PC-9 (cell line): Measurements from ENCODE around the gene ANKRD35. TPM values are rescaled to one million over a fixed set of nuclear protein-coding genes. Genes with fewer than 3 reads are reported as not detected.

Source experiments
- BruUV-seq: library from RNA; stranded (reverse); fragments of 400-500 nt; replicated peaks from 2 replicates; lab custom pipeline; 2021; lab: Mats Ljungman, UMichigan
- CTCF ChIA-PET: fragments of 300-600 bp; sonication (Branson Sonifier 250); formaldehyde crosslinking; loops from one replicate; lab custom pipeline; 2022; ENCODE audit warnings: antibody characterized with exemption; lab: Charles Lee
- POLR2A ChIA-PET: fragments of 300-600 bp; sonication (Branson Sonifier 250); formaldehyde crosslinking; loops from one replicate; lab custom pipeline; 2022; ENCODE audit warnings: antibody characterized with exemption; ENCODE audit not compliant: unreplicated experiment; lab: Charles Lee
- DNase-seq, 2 experiments: peaks; one replicate each; pipeline versions ENCODE4 v3.0.0 to v3.0.0-alpha.2; 2015 to 2022; ENCODE audit warnings: mixed read lengths in 1 of 2
- H2AFZ ChIP-seq: fragments of 200-600 bp; sonication (generic); 2 replicates; pipeline ENCODE4 v1.8.1; 2017; ENCODE audit warnings: antibody characterized with exemption
- H3F3A ChIP-seq: fragments of 200-600 bp; sonication (generic); 2 replicates; pipeline ENCODE4 v1.8.1; 2017; ENCODE audit warnings: antibody characterized with exemption, mild to moderate bottlenecking, low read depth; ENCODE audit not compliant: insufficient read depth
- H3K27ac ChIP-seq: fragments of 200-600 bp; sonication (generic); 2 replicates; pipeline ENCODE4 v1.6.1; 2016; ENCODE audit warnings: mixed run types
- H3K27me3 ChIP-seq: fragments of 200-600 bp; sonication (generic); 2 replicates; pipeline ENCODE4 v1.6.1; 2016; ENCODE audit warnings: low read depth, mixed run types; ENCODE audit not compliant: insufficient read depth
- H3K36me3 ChIP-seq: fragments of 200-600 bp; sonication (generic); 2 replicates; pipeline ENCODE4 v1.6.1; 2016; ENCODE audit warnings: low read depth, mixed run types
- H3K4me1 ChIP-seq: fragments of 200-600 bp; sonication (generic); replicated peaks from 2 replicates; pipeline ENCODE4 v1.6.1; 2016; ENCODE audit warnings: mixed run types; ENCODE audit not compliant: insufficient read depth
- H3K4me2 ChIP-seq: fragments of 200-600 bp; sonication (generic); 2 replicates; pipeline ENCODE4 v1.6.1; 2017; ENCODE audit warnings: mixed run types
- H3K4me3 ChIP-seq: fragments of 200-600 bp; sonication (generic); 2 replicates; pipeline ENCODE4 v1.6.1; 2016; ENCODE audit warnings: mixed run types
- H3K79me2 ChIP-seq: fragments of 200-600 bp; sonication (generic); 2 replicates; pipeline ENCODE4 v1.6.1; 2017; ENCODE audit warnings: low read depth, mixed run types
- H3K9me2 ChIP-seq: fragments of 200-600 bp; sonication (generic); 2 replicates; pipeline ENCODE4 v1.8.1; 2017; ENCODE audit warnings: mild to moderate bottlenecking; ENCODE audit not compliant: insufficient read depth
- H3K9me3 ChIP-seq: fragments of 200-600 bp; sonication (generic); 2 replicates; pipeline ENCODE4 v1.8.1; 2016; ENCODE audit warnings: low read depth; ENCODE audit not compliant: insufficient read depth
- H4K20me1 ChIP-seq: fragments of 200-600 bp; sonication (generic); 2 replicates; pipeline ENCODE4 v1.8.1; 2017; ENCODE audit not compliant: insufficient read depth
- EZH2 ChIP-seq: fragments of 200-600 bp; sonication (generic); IDR thresholded peaks from 2 replicates; pipeline ENCODE4 v1.8.0; 2017; ENCODE audit warnings: antibody characterized with exemption, low read depth
- intact Hi-C: fragments of 100-400 bp; cut with micrococcal nuclease; formaldehyde crosslinking; loops from one replicate; pipeline ENCODE4 v1.10.0; 2022; ENCODE audit not compliant: unreplicated experiment
- total RNA-seq: library from RNA; stranded (reverse); gene quantifications from 2 replicates; pipeline ENCODE4 v1.2.3, GENCODE V29; 2021
- TF ChIP-seq, protein P1 (sequence below): fragments of 200-600 bp; sonication (generic); conservative IDR thresholded peaks from 2 replicates; pipeline ENCODE4 v1.6.1; 2017; ENCODE audit warnings: mixed run types, antibody characterized with exemption, mild to moderate bottlenecking, moderate library complexity

ANKRD35 gene
- total RNA-seq, 1 experiment from 2014 or later: 1.2 TPM

GRCh38 chr1:145891587-145892485 lies 6.2 kb upstream of the ANKRD35 start:
- Histone ChIP-seq H4K20me1 (no peaks in the 10 kb centered on the region), H3K36me3 (no peaks in the 10 kb centered on the region), H3K27ac (peak overlapping the region; percentile 65), H2AFZ (peak overlapping the region; percentile 28; the same call in 1 of the 2 replicates), H3K9me2 (no peaks in the 10 kb centered on the region), H3K79me2 (no peaks in the 10 kb centered on the region), H3F3A (peaks cover 35% of the 10 kb centered on the region), H3K4me1 (peaks cover 52% of the 10 kb centered on the region), H3K9me3 (no peaks in the 10 kb centered on the region), H3K27me3 (no peaks in the 10 kb centered on the region), H3K4me3 (peak overlapping the region; percentile 27; the same call in 1 of the 2 replicates), H3K4me2 (peak overlapping the region; percentile 69)
- intact Hi-C loops: loop anchor here (1.0 kb wide), 6 partner anchors 18 to 118 kb away; partner anchors contain the start of genes ITGA10, NUDT17 and PIAS3
- BruUV-seq: no TSS peak
- POLR2A ChIA-PET: interaction anchor here (0.5 to 1.6 kb wide), 9 partner anchors 32 to 119 kb away, joined by 3 to 19 read pairs (median 6); partner anchors contain the start of genes ANKRD34A, NUDT17, PIAS3 and POLR3C
- TF ChIP-seq, protein P1, sequence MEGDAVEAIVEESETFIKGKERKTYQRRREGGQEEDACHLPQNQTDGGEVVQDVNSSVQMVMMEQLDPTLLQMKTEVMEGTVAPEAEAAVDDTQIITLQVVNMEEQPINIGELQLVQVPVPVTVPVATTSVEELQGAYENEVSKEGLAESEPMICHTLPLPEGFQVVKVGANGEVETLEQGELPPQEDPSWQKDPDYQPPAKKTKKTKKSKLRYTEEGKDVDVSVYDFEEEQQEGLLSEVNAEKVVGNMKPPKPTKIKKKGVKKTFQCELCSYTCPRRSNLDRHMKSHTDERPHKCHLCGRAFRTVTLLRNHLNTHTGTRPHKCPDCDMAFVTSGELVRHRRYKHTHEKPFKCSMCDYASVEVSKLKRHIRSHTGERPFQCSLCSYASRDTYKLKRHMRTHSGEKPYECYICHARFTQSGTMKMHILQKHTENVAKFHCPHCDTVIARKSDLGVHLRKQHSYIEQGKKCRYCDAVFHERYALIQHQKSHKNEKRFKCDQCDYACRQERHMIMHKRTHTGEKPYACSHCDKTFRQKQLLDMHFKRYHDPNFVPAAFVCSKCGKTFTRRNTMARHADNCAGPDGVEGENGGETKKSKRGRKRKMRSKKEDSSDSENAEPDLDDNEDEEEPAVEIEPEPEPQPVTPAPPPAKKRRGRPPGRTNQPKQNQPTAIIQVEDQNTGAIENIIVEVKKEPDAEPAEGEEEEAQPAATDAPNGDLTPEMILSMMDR: peak; percentile 95
- TF ChIP-seq EZH2: no peak
- CTCF ChIA-PET: interaction anchor here (0.5 to 3.8 kb wide), 19 partner anchors 10 to 214 kb away, joined by 3 to 29 read pairs (median 4); partner anchors contain the start of genes ITGA10, LIX1L, NUDT17 and PEX11B
- peak; percentile 97 to 99 for DNase-seq

DNA sequence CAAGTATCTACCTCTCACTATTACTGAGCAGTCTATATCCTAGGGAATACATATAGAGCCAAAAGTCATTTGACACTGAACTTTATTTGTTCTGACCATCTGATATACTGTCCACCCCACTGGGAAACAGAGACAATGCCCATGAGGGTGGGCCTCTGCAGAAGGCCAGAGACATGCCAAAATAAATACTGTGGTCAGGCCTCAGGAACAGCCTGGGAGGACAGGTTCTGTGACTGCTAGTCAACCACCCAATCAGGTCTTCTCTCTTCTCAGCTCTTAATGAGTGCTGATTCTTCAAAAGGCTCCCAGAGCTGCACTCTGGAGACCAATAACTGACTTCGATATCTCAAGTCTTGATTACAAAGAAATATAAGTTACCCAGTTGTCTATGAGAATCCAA lies 5.5 kb upstream of the ANKRD35 start:
- POLR2A ChIA-PET: interaction anchor here (0.6 to 1.6 kb wide), 4 partner anchors 33 to 120 kb away, joined by 4 to 19 read pairs (median 7); partner anchors contain the start of genes NUDT17, PIAS3, POLR3C and RNF115

GRCh38 chr1:145889722-145890121 lies 4.1 kb upstream of the ANKRD35 start:
- ChIA-PET POLR2A (no interaction called here), CTCF (no interaction called here)
- peak overlapping the region; percentile 11; the same call in 1 of the 2 replicates for H3K4me2 ChIP-seq
- H3K27ac ChIP-seq: no peak overlapping the region
- TF ChIP-seq, protein P1: no peak
- TF ChIP-seq EZH2: no peak
- no peak overlapping the region for H2AFZ ChIP-seq
- H3K27me3 ChIP-seq: no peaks in the 10 kb centered on the region
- H3K36me3 ChIP-seq: no peaks in the 10 kb centered on the region
- no peaks in the 10 kb centered on the region for H3K9me3 ChIP-seq
- no peak overlapping the region for H3K4me3 ChIP-seq
- H4K20me1 ChIP-seq: no peaks in the 10 kb centered on the region
- H3K4me1 ChIP-seq: peaks cover 58% of the 10 kb centered on the region
- H3K9me2 ChIP-seq: no peaks in the 10 kb centered on the region
- no TSS peak for BruUV-seq
- DNase-seq: no peak
- intact Hi-C loops: no loop called here
- H3K79me2 ChIP-seq: no peaks in the 10 kb centered on the region
- H3F3A ChIP-seq: peaks cover 35% of the 10 kb centered on the region

More for the DNA sequence above, 5.5 kb upstream of the ANKRD35 start:
- Histone ChIP-seq H4K20me1 (no peaks in the 10 kb centered on the region), H3K9me2 (no peaks in the 10 kb centered on the region), H3K79me2 (no peaks in the 10 kb centered on the region), H3K4me3 (peak overlapping the region; percentile 27; the same call in 1 of the 2 replicates), H3F3A (peaks cover 35% of the 10 kb centered on the region), H2AFZ (peak overlapping the region; percentile 15; the same call in 1 of the 2 replicates), H3K27me3 (no peaks in the 10 kb centered on the region), H3K36me3 (no peaks in the 10 kb centered on the region), H3K27ac (peak overlapping the region; percentile 58), H3K4me1 (peaks cover 52% of the 10 kb centered on the region), H3K9me3 (no peaks in the 10 kb centered on the region), H3K4me2 (peak overlapping the region; percentile 69)
- CTCF ChIA-PET: interaction anchor here (0.5 to 3.8 kb wide), 15 partner anchors 10 to 213 kb away, joined by 3 to 29 read pairs (median 5); partner anchors contain the start of genes ITGA10, NUDT17, PIAS3 and RBM8A
- no TSS peak for BruUV-seq
- intact Hi-C loops: no loop called here
- no peak for TF ChIP-seq EZH2
- TF ChIP-seq, protein P1: no peak
- DNase-seq: peak; percentile 75 to 92
